Measurements from ENCODE around the gene GRB7.

Gene GRB7

GRCh38 chr17:39775031-39775430 is 37.3 kb downstream of the GRB7 start:
- DNase-seq, result no peak

GRCh38 chr17:39776252-39776651 is 38.5 kb downstream of the GRB7 start:
- DNase-seq, result no peak

- DNase-seq, result no peak
Measured at GRCh38 chr17:39777534-39778365, 40.0 kb downstream of the GRB7 start.

GRCh38 chr17:39781031-39781860 is 43.5 kb downstream of the GRB7 start:
- DNase-seq, result no peak

- DNase-seq, result no peak
Measured at GRCh38 chr17:39781861-39782213, 44.1 kb downstream of the GRB7 start.

GRCh38 chr17:39782481-39782880 is 44.7 kb downstream of the GRB7 start:
- DNase-seq, result no peak

GRCh38 chr17:39782980-39783379 is 45.2 kb downstream of the GRB7 start:
- no peak for DNase-seq

- DNase-seq, result no peak
Measured at GRCh38 chr17:39787041-39787440, 49.3 kb downstream of the GRB7 start.

- no peak for DNase-seq
Measured at GRCh38 chr17:39787743-39788484, 50.2 kb downstream of the GRB7 start.

- DNase-seq, result no peak
Measured at GRCh38 chr17:39791111-39791992, 53.6 kb downstream of the GRB7 start.

GRCh38 chr17:39792526-39793221 is 54.9 kb downstream of the GRB7 start:
- no peak for DNase-seq

- no peak for DNase-seq
Measured at GRCh38 chr17:39793301-39793872, 55.6 kb downstream of the GRB7 start.

GRCh38 chr17:39794249-39794970 is 56.7 kb downstream of the GRB7 start:
- DNase-seq, result no peak

All from femur (tissue), 1 donor.